Activated CD8-positive, alpha-beta memory T cell treated with anti-CD3 and anti-CD28 coated beads for 48 hours (primary cell): ENCODE measurements around the gene CXADR.
"Not testable (repeated sequence)": the region's sequence is repeated elsewhere in the genome, so short reads cannot be mapped to it uniquely, and the experiment has no call there.

ENCODE experiments used
- DNase-seq, 3 experiments: peaks; one replicate each; pipeline ENCODE4 v3.0.0-alpha.2; 2020; ENCODE audit warnings: low read depth in 2 of 3, low spot score in 2 of 3

Gene CXADR

DNA sequence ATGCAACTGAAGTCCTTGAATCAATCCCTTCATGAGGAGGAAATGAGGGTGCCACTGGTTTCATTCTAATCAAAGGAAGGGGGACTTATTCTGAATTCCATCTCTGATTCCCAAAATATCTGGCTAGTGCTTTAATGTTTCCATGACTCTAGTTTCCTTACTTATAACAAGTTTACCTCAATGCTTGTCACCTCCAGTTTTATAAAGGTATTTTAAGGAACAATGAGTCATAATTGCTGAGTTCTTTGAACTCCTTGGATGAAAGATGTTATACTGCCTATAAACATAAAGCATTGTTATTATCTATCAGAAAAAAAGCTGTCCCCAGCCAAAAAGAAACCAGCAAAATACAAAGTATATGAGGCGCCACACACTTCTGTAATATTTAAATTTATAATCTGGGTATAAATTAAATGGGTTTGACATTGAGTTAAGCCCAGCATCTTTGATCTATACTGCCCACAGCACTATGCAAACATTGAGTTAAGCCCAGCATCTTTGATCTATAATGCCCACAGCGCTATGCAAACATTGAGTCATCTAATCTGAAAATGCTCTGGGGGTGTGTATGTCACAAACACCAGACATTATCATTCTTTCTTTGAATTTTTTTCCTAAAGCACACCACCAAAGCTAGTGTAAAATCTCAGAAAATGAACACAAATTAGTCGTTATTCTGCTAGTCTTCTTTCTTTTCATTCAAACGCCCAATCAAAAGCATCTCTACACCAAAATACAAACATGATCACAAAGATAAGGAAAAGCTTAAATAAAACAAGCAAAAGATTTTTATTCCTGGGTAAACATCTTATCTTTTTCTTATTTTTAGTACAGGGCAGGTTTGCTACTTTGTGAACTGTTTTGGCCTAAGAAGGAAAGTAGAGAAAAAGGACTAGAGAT is 11.5 kb upstream of the CXADR start:
- no peak for DNase-seq

GRCh38 chr21:17502985-17503384 is 9.9 kb upstream of the CXADR start:
- DNase-seq = not testable (repeated sequence)

DNA sequence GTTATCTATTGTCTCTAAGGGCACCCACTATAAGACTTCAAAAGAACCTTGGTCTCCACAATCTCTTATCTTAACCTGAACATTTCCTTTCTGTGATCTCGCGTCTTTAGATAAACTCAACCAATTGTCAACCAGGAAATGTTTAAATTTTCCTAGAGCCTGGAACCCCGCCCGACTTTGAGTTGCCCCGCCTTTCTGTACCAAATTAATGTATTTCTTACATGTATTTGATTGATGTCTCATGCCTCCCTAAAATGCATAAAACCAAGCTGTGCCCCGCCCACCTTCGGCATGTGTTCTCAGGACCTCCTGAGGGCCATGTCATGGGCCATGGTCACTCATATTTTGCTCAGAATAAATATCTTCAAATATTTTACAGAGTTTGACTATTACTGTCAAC is 5.9 kb upstream of the CXADR start:
- no peak for DNase-seq

DNA sequence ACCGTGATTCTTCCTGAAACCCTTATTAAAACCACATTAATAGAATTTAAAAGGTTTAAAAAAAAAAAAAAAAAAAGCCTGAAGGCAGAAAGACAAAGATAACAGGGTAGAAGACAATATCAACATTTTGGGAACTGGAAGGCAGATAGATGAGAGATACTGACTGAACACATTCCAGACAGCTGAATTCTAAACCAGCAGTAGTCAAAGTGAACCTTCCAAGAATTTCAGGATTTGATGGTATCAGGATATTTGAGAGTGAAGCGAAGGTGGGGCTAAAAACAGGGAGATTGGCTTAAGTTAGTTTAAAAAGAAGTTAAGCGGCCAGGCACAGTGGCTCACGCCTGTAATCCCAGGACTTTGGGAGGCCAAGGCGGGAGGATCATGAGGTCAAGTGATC is 5.3 kb upstream of the CXADR start:
- no peak for DNase-seq

- DNase-seq = peak in 2 of 3 experiments; percentile 1 to 2
Observed at GRCh38 chr21:17513214-17514123, 626 bp downstream of the CXADR start.

GRCh38 chr21:17514124-17514845 is 1.4 kb downstream of the CXADR start:
- DNase-seq = no peak

DNA sequence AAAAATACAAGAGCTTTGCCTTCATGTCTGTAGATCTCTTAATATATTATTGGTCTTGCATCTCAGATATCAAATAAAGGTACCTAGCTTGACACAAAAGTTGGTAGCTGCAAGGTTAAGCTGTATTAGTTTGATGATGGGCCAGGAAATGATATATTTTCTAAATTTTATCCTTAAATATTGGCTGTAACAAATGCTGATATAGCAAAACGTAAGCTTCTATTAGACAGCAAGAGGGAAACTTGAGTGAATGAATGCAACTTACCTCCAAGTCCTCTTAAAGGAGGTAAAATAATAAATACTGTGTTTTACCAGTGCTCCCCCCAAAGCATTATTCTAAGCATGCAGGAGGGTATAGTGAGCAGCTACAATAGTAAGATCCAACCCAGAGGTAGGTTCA is 4.2 kb downstream of the CXADR start:
- not testable (repeated sequence) for DNase-seq

DNA sequence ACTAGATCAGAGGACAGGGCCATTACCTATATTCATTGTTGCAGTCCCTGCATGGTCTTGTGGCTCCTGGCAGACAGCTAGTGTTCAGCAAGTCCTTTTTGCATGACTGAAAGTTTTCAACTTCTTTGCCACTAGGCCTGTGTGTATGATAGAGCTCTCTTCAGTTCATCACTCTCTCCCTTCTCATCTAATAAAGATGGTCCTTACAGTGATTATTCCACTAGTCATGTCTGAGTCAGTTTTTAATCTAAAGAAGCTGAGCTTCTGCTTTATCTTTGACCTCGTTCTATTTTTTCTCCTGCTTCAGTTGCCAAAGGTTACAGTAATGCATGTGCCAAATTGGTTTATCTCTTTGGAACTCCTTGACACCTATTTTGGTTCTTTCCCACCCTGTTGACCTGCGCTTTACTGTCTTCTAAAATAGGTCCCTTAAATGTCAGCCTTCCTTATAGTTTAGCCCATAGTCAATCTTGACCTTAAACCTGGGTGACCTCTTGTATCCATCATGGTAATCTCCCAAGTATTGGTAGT is 6.4 kb downstream of the CXADR start:
- DNase-seq = no peak

DNA sequence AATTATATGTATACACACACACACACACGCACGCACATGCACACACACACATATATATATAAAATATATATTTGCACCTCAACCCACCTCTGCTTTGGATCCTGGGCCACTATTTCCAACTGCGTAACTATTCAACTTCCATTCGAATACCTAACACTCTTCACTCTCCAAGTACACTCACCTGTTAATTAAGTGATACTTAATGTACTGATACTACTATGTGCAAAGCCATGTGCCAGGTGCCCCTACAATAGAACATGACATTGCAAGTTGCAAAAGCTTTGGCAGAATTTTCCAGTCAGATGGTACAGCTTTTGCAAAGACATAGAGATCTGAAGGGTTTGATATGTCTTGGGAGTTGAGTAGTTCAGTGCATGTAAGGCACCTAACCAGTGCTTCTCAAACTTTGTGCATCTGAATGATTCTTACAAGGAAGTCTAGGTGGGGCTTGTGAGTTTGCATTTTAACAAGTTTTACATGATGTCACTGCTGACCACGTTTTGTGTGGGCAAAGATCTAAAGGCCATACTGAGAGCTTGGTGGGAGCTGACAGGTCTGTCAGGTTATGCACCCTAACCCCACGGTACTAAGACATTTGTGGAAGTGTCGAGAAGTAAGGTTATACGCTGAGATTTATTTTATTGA is 7.2 kb downstream of the CXADR start:
- no peak for DNase-seq

GRCh38 chr21:17523007-17523451 is 10.2 kb downstream of the CXADR start:
- no peak for DNase-seq

DNA sequence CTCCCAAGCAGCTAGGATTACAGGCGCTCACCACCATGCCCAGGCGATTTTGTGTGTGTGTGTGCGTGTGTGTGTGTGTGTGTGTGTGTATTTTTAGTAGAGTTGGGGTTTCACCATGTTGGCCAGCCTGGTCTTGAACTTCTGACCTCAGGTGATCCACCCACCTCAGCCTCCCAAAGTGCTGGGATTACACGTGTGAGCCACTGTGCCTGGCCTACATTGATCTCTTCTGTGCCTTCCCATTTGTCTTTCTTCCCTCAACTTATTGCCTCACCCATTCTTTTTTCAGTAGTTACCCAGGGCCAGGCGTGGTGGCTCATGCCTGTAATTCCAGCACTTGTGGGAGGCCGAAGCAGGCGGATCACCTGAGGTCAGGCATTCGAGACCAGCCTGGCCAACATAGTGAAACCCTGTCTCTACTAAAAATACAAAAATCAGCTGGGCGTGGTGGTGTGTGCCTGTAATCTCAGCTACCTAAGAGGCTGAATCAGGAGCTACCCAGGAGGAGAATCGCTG is 11.2 kb downstream of the CXADR start:
- not testable (repeated sequence) for DNase-seq

DNA sequence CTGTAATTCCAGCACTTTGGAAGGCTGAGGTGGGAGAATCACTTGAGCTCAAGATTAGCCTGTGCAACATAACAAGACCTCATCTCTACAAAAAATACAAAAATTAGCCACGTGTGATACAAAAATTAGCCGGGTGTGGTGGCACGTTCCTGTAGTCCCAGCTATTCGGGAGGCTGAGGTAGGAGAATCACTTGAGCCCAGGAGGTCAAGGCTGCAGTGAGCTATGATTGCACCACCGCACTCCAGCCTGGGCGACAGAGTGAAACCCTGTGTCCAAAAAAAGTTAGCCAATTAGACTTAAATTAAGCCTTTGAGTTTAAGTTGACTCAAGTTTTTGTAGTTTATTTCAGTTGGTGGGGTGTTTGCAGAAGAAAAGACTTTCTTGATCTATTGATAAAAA is 11.8 kb downstream of the CXADR start:
- DNase-seq = no peak

GRCh38 chr21:17526776-17527175 is 13.9 kb downstream of the CXADR start:
- DNase-seq = no peak

DNA sequence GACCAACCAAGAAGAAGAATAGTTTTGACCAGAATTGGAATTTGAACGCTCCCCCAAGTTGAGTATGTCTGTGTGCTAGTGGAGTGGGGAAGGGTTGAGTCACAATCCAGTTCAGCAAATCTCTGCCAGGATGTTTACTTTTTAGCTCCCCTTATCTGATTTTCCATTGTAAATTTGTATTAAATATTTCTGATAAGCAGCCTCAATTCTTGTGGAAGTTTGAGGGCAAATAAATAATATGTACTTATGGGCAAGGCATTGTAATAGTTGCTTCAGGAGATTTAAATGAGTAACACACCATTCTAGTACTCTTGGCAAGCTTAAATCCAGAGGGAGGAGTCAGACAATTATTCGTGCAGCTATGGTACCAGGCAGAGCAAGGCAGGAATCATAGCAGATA is 14.4 kb downstream of the CXADR start:
- no peak for DNase-seq

- no peak for DNase-seq
Observed at GRCh38 chr21:17527711-17528110, 14.9 kb downstream of the CXADR start.

DNA sequence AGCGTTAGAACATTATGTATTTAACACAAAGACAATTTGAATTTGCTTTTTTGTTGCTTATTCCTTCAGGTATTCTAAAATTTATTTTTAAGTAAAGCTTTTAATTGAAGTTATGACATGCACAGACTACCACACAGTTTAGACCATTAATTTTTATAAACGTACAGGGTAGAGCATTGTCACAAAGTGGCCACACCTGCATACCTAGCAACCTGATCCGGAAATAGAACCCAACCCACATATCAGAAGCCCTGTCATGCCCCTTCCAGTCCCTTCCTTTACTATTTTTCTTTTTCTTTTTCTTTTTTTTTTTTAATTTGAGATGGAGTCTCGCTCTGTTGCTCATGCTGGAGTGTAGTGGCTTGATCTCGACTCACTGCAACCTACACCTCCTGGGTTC is 16.8 kb downstream of the CXADR start:
- no peak for DNase-seq

DNA sequence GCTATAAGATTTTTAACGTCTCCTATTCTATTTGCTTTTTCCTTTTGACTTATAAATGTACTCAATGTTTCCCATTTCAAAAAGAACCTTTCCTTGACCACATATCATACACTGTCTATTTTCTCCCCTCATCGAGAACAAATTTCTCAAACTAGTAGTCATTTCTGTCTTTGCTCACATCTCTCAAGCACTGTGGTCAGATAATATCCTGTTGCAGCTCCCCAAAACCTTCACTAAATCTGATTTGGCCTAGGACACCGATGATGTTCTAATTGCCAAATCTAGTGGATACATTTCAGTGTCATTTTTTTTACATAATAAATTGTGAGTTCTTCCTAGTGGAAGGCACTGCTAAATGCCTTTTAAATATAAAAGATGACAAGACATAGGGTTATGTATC is 19.4 kb downstream of the CXADR start:
- DNase-seq = no peak

- DNase-seq = no peak
Observed at GRCh38 chr21:17536381-17536780, 23.5 kb downstream of the CXADR start.

- DNase-seq = no peak
Observed at GRCh38 chr21:17537299-17537698, 24.5 kb downstream of the CXADR start.

DNA sequence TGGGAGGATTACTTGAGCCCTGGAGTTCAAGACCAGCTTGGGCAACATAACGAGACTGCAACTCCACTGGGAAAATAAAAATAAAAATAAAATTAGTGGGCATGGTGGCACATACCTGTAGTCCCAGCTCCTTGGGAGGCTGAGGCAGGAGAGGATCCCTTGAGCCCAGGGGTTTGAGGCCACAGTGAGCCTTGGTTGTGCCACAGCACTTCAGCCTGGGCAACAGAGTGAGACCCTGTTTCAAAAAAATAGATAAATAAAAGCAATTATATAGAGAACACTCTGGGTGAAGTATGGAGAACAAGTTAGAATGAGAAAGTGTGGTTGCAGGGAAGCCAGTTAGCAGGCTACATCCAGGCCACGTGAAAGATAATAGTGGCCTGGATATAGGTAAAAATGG is 25.7 kb downstream of the CXADR start:
- no peak for DNase-seq
